GM21526 (cell line): ENCODE data around the gene COX7B2.
A peak's percentile ranks its signal among the peaks of the same experiment; 100 is the strongest.

Experiments
- ATAC-seq: cut with Tn5 transposase; IDR thresholded peaks from one replicate; pipeline ENCODE4 v1.9.1; 2021; ENCODE audit warnings: moderate library complexity; ENCODE audit not compliant: unreplicated experiment, low FRiP score

COX7B2 gene, protein sequence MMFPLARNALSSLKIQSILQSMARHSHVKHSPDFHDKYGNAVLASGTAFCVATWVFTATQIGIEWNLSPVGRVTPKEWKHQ

GRCh38 chr4:46909078-46909477, at the start of gene COX7B2:
Gene COX7B2, minus strand, starts transcription at chr4:46909245. Its CDS starts 174,053 bp downstream, at chr4:46735192.
- ATAC-seq, result no peak

- no peak for ATAC-seq
These were observed 47.4 kb upstream of the COX7B2 start for GRCh38 chr4:46956451-46956850.

GRCh38 chr4:46955601-46956000, 46.6 kb upstream of the COX7B2 start:
- ATAC-seq, result no peak

GRCh38 chr4:46954643-46955042, 45.6 kb upstream of the COX7B2 start:
- no peak for ATAC-seq

GRCh38 chr4:46953564-46953963, 44.5 kb upstream of the COX7B2 start:
- no peak for ATAC-seq

- ATAC-seq, result no peak
These were observed 43.4 kb upstream of the COX7B2 start for GRCh38 chr4:46952451-46952850.

DNA sequence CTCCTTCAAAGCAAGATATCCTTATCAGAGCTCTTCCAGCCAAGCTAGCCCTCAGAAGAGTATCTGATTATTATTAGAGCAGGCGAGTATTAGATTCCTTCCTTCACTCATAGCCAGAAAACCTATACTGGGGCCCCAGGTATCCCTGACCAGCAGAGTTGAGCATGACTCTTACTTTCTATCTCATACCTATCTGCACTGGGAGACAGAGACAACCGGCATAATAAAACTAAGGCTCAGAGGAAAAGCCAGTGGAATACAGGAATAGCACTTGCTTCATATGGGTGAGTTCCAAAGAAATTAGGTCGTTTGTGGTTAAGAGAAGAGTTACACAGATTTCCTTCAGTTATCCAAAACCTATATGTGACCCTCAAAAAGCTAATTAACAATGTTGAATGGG, 41.8 kb upstream of the COX7B2 start:
- no peak for ATAC-seq

- no peak for ATAC-seq
These were observed 40.8 kb upstream of the COX7B2 start for GRCh38 chr4:46949822-46950221.

- ATAC-seq, result no peak
These were observed 38.5 kb upstream of the COX7B2 start for GRCh38 chr4:46947541-46947940.

DNA sequence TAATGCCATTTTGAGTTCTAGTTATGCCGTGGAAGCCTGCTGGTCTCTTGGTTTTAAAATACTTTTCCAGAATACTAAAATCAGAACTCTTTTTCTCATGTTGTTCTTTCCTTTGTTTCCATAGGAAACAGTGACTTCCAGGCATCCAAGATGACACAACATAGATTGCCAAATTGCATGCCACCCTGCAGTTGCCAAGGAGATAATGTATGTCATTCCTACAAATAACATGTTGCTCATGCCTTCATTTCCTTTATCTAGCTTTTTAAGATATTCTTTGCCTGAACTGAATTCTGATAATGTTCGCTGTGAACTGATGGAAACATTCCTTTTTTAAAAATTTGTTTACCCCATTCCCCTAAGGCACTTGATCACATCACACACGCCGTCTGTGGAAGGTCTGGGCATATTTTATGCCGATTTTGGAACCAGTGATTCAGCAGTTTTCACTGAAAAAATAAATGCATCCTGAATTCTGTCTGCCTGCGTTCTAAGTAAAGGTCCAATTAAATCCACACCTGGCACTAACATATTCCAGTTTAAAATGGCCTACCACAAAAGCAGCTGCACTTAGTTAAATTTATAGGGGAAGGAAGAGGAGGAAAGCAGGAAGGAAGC, 38.0 kb upstream of the COX7B2 start:
- ATAC-seq, result no peak

GRCh38 chr4:46945062-46945461, 36.0 kb upstream of the COX7B2 start:
- no peak for ATAC-seq

- no peak for ATAC-seq
These were observed 35.3 kb upstream of the COX7B2 start for GRCh38 chr4:46944345-46944744.

GRCh38 chr4:46937493-46937892, 28.4 kb upstream of the COX7B2 start:
- ATAC-seq, result no peak

DNA sequence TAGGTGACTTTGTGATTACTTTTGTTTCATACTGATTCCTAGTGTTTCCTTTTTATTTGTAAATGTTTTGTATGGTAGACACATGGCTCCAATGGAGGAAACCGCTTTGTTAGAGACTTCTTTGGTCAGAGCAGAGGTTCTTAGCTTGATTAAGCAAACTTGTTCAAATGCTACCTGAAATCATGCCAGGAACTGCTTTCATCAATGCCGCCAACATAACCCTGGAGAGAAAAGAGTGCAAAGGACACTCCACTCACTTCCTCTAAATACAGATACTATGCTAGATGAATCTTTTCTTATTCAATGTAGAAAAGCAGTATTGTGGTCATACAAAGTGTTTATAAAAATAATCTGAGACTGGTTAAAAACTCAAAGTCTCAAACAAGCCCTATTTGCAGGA, 25.7 kb upstream of the COX7B2 start:
- no peak for ATAC-seq

DNA sequence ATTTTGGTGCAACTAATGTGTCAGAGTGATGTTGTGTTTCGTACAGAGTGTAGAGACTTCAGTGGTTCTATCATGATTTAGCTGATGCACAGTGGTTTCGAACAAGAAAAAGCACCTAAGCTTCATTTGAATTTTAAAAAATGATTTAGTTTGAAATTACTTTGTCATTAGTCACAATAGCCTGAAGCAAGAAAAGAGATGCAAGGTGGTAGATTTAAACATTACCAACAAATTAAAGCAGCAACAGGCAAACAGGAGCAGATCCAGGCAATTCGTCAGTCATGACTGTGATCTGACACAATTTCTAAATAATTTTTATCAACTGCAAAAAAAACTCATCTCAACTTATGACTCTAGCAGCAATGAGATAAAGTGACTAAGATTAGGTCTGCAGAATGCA, 24.6 kb upstream of the COX7B2 start:
- no peak for ATAC-seq

GRCh38 chr4:46931981-46932380, 22.9 kb upstream of the COX7B2 start:
- ATAC-seq, result peak; percentile 95

- no peak for ATAC-seq
These were observed 21.8 kb upstream of the COX7B2 start for GRCh38 chr4:46930891-46931290.

DNA sequence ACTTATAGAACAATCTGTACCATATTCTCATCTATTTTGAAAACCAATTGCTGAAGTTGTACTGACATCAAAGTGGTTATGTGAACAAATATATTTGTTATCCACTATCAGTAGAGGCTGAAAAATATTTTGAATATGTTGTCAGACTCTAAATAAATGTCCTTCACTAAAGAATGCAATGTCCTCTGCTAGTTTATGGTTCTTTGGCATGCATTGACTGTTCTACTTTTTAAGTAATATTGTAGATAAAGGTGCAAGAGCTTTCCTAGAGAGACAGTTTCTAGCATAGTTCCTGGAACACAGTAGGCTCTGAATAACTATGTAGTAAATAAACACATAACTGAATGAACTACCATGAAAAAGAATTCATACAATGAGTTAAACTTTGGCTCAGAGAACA, 18.2 kb upstream of the COX7B2 start:
- no peak for ATAC-seq

- ATAC-seq, result no peak
These were observed 15.9 kb upstream of the COX7B2 start for GRCh38 chr4:46924789-46925529.

DNA sequence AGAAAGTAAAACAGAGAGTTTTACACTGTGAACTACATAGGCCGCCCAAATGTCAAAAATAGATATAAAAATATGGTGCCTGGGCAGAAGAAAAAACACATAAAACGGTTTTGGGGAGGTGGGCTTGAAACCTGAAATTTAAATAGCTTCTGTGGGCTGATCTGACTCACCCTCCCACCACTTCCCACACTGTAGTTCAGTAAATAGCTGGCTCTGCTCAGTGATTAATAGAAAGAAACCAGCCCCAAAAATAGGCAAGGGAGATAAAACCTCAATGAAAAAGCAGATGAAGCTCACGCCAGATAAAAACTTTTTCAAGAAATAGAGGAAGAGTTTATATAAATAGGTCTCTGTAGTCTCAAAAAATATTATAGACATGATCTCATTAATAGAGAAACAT, 13.2 kb upstream of the COX7B2 start:
- ATAC-seq, result no peak

- ATAC-seq, result no peak
These were observed 897 bp downstream of the COX7B2 start for GRCh38 chr4:46908148-46908547.

DNA sequence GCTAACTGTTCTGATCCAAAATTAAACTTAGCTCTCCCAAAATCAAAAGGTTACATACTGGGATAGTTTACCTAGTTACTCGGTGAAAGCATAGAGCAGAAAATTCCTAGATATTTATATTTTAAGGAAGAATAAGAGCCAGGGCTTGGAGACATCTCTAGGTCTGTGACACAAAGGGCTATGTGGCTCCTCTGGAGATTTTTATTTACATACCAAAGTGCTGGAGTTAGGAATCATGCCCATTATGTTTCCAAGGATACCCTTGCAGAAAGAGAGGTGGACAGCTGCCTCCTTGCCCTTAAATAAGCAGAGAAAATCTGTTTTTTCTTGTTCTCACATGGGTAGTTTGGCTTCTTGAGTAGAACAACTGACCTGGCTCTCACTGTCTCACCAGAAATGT, 9.0 kb downstream of the COX7B2 start:
- no peak for ATAC-seq
